ENCODE results near the gene VENTX. TPM values are rescaled to one million over a fixed set of nuclear protein-coding genes. Genes with fewer than 3 reads are reported as not detected.

Gene VENTX
- total and polyA plus RNA-seq, 10 of the 15 experiments (the other 5 are each of a cell fraction or from before 2014, with no cell fraction given): 0.05 TPM; not detected in 9

DNA sequence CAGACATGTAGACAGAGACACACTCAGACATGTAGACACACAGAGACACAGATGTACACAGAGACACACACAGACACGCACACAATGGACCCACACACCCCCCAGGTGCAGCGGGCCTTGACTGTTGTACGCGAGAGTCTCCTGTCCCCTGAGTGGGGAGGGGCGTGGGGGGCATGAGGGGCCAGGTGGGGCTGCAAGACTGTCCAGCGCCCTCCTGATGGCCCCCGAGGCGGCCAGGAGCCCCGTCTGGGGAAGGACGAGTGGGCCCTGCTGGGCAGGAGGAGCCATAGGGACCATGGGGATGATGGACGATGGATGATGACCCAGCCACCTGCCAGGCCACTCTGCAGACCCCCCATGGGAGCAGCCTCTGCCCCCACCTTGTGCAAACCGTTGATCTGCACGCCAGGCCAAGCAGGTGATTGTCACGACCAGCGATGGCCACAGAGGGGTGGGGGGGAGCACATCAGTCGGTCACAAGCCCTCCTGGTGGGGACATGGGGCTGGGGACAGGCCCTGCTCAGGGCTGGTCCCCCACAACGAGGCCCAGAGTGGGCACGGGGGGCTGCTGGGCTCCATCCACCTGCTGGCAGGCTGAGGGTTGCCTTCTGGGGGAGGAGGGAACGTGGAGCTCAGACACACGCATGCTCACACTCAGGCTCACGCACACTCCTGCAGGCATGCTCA is 11.6 kb downstream of the VENTX start:
- ChIA-PET RAD21 (ENCODE audit: unreplicated experiment) (no interaction called here), POLR2A (no interaction called here), CTCF (no interaction called here), SMC1A (ENCODE audit: uncharacterized antibody, unreplicated experiment) (no interaction called here)
- H3K4me1 ChIP-seq (ENCODE audit: control insufficient read depth, insufficient read depth, low read length): no peaks in the 10 kb centered on the region
- intact Hi-C loops (cut with micrococcal nuclease; ENCODE audit: unreplicated experiment) (no loop called here), in situ Hi-C loops (cut with MboI) (no loop called here)
- TF ChIP-seq, protein P1, sequence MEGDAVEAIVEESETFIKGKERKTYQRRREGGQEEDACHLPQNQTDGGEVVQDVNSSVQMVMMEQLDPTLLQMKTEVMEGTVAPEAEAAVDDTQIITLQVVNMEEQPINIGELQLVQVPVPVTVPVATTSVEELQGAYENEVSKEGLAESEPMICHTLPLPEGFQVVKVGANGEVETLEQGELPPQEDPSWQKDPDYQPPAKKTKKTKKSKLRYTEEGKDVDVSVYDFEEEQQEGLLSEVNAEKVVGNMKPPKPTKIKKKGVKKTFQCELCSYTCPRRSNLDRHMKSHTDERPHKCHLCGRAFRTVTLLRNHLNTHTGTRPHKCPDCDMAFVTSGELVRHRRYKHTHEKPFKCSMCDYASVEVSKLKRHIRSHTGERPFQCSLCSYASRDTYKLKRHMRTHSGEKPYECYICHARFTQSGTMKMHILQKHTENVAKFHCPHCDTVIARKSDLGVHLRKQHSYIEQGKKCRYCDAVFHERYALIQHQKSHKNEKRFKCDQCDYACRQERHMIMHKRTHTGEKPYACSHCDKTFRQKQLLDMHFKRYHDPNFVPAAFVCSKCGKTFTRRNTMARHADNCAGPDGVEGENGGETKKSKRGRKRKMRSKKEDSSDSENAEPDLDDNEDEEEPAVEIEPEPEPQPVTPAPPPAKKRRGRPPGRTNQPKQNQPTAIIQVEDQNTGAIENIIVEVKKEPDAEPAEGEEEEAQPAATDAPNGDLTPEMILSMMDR (IDR thresholded peaks at IDR 0.05 in 2 of 3, conservative IDR thresholded peaks at IDR 0.05 in 1 of 3; ENCODE audit: control insufficient read depth in 2 of 3, extremely low read depth in 1 of 3, insufficient read depth in 1 of 3, low read depth in 3 of 3, low read length in 3 of 3): 0 out of 6 replicates have a peak, but pooled peaks of 1 of the 3 experiments have one; percentile 8
- TF ChIP-seq, protein P2, sequence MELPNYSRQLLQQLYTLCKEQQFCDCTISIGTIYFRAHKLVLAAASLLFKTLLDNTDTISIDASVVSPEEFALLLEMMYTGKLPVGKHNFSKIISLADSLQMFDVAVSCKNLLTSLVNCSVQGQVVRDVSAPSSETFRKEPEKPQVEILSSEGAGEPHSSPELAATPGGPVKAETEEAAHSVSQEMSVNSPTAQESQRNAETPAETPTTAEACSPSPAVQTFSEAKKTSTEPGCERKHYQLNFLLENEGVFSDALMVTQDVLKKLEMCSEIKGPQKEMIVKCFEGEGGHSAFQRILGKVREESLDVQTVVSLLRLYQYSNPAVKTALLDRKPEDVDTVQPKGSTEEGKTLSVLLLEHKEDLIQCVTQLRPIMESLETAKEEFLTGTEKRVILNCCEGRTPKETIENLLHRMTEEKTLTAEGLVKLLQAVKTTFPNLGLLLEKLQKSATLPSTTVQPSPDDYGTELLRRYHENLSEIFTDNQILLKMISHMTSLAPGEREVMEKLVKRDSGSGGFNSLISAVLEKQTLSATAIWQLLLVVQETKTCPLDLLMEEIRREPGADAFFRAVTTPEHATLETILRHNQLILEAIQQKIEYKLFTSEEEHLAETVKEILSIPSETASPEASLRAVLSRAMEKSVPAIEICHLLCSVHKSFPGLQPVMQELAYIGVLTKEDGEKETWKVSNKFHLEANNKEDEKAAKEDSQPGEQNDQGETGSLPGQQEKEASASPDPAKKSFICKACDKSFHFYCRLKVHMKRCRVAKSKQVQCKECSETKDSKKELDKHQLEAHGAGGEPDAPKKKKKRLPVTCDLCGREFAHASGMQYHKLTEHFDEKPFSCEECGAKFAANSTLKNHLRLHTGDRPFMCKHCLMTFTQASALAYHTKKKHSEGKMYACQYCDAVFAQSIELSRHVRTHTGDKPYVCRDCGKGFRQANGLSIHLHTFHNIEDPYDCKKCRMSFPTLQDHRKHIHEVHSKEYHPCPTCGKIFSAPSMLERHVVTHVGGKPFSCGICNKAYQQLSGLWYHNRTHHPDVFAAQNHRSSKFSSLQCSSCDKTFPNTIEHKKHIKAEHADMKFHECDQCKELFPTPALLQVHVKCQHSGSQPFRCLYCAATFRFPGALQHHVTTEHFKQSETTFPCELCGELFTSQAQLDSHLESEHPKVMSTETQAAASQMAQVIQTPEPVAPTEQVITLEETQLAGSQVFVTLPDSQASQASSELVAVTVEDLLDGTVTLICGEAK (IDR thresholded peaks at IDR 0.05; ENCODE audit: borderline replicate concordance): no peak
- H4K20me1 ChIP-seq (ENCODE audit: control insufficient read depth, insufficient read depth): no peaks in the 10 kb centered on the region; the same call in 1 of the 2 replicates
- H2AFZ ChIP-seq (ENCODE audit: control insufficient read depth, low read depth, low read length): no peak overlapping the region
- no peaks in the 10 kb centered on the region for H3K79me2 ChIP-seq (ENCODE audit: control insufficient read depth, insufficient read depth, low read length)
- no peak overlapping the region for H3K4me3 ChIP-seq
- peak; percentile 42 for ATAC-seq
- DNase-seq (ENCODE audit: low read depth, low spot score): no peak
- H3K27me3 ChIP-seq (replicated peaks in 1 of 2; ENCODE audit: control insufficient read depth in 2 of 2, insufficient read depth in 2 of 2, low read length in 1 of 2): no peaks in the 10 kb centered on the region
- no peaks in the 10 kb centered on the region for H3K36me3 ChIP-seq (ENCODE audit: control insufficient read depth in 2 of 2, insufficient read depth in 2 of 2, low read length in 1 of 2)
- no peak overlapping the region for H3K9ac ChIP-seq (ENCODE audit: control insufficient read depth, insufficient read depth, low read length)
- BruUV-seq (replicated peaks): no TSS peak
- H3K27ac ChIP-seq (ENCODE audit: control insufficient read depth, insufficient read depth): no peak overlapping the region
- FAIRE-seq: no peak
- no peak overlapping the region for H3K4me2 ChIP-seq (ENCODE audit: control insufficient read depth, insufficient read depth)
- H3K9me3 ChIP-seq (replicated peaks; ENCODE audit: control insufficient read depth, insufficient read depth, low read length): no peaks in the 10 kb centered on the region
- WGBS (ENCODE audit: insufficient coverage, insufficient replicate concordance, low lambda C conversion rate, missing lambda C conversion rate): 22% methylated on average over 16 of the region's 21 CpGs
